NCI-H1092 treated with DMSO at 0.1 percent for 48 hours (cell line): ENCODE results near the gene VAC14.
"Not testable (repeated sequence)": the region's sequence is repeated elsewhere in the genome, so short reads cannot be mapped to it uniquely, and the experiment has no call there.

ENCODE experiments used
- DNase-seq: peaks from one replicate; lab custom pipeline; 2025; lab: John Stamatoyannopoulos, UW

The VAC14 gene

GRCh38 chr16:70681382-70682238, 119.3 kb downstream of the VAC14 start:
- DNase-seq = no peak

- DNase-seq = no peak
These were observed 120.2 kb downstream of the VAC14 start for GRCh38 chr16:70680495-70681381.

GRCh38 chr16:70679671-70680494, 121.1 kb downstream of the VAC14 start:
- DNase-seq = no peak

- no peak for DNase-seq
These were observed 121.9 kb downstream of the VAC14 start for GRCh38 chr16:70678898-70679670.

- no peak for DNase-seq
These were observed 122.6 kb downstream of the VAC14 start for GRCh38 chr16:70678121-70678897.

GRCh38 chr16:70677499-70678120, 123.3 kb downstream of the VAC14 start:
- no peak for DNase-seq

- no peak for DNase-seq
These were observed 124.1 kb downstream of the VAC14 start for GRCh38 chr16:70676675-70677498.

GRCh38 chr16:70675851-70676513, 125.0 kb downstream of the VAC14 start:
- DNase-seq = no peak

GRCh38 chr16:70674221-70675014, 126.5 kb downstream of the VAC14 start:
- no peak for DNase-seq

- DNase-seq = not testable (repeated sequence)
These were observed 130.0 kb downstream of the VAC14 start for GRCh38 chr16:70670938-70671337.

- no peak for DNase-seq
These were observed 130.8 kb downstream of the VAC14 start for GRCh38 chr16:70670175-70670574.

GRCh38 chr16:70665806-70666735, 134.9 kb downstream of the VAC14 start:
- no peak for DNase-seq

GRCh38 chr16:70665113-70665694, 135.8 kb downstream of the VAC14 start:
- no peak for DNase-seq

- no peak for DNase-seq
These were observed 136.4 kb downstream of the VAC14 start for GRCh38 chr16:70664325-70665112.
